Adipocyte (in vitro differentiated cells): Measurements from ENCODE around the gene SLC6A3.

Source experiments
- DNase-seq: peaks from one replicate; pipeline ENCODE4 v3.0.0-alpha.2; 2015; ENCODE audit warnings: low read depth
- H3K27me3 ChIP-seq: replicated peaks from 2 replicates; pipeline ENCODE4 v1.7.0; 2013; ENCODE audit warnings: mild to moderate bottlenecking, low read length, moderate library complexity; ENCODE audit not compliant: control insufficient read depth, insufficient read depth
- H3K36me3 ChIP-seq: 2 replicates; pipeline ENCODE4 v1.7.0; 2013; ENCODE audit warnings: low read length, mild to moderate bottlenecking, moderate library complexity; ENCODE audit not compliant: control insufficient read depth, insufficient read depth, severe bottlenecking
- H3K4me1 ChIP-seq: 2 replicates; pipeline ENCODE4 v1.7.0; 2013; ENCODE audit warnings: mild to moderate bottlenecking, low read length, moderate library complexity; ENCODE audit not compliant: control insufficient read depth, insufficient read depth
- H3K4me3 ChIP-seq: 2 replicates; pipeline ENCODE4 v1.7.0; 2013; ENCODE audit warnings: mild to moderate bottlenecking, low read length, moderate library complexity
- H3K9ac ChIP-seq: 2 replicates; pipeline ENCODE4 v1.7.0; 2013; ENCODE audit warnings: mild to moderate bottlenecking, low read length, moderate library complexity
- H3K9me3 ChIP-seq: 2 replicates; pipeline ENCODE4 v1.7.0; 2013; ENCODE audit warnings: mild to moderate bottlenecking, low read length, moderate library complexity; ENCODE audit not compliant: control insufficient read depth

The SLC6A3 gene

DNA sequence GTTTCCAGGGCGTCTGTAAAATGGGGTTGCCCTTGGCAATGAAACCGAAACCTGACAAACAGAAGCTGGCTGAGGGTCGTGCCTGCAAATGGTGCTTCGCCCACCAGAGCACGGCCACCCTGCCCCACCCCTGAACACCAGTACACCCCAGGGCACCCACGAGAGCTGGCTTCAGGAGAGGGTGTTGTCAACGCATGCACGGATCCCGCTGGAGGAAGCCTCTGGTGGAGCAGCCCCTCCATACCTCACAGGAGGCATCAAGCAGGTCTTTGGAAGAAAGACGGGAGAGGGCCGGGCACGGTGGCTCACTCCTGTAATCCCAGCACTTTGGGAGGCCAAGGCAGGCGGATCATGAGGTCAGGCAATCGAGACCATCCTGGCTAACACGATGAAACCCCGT, 8.6 kb downstream of the SLC6A3 start:
- Histone ChIP-seq H3K4me3 (no peak overlapping the region), H3K36me3 (no peaks in the 10 kb centered on the region), H3K9me3 (peaks cover 13% of the 10 kb centered on the region), H3K4me1 (peaks cover 6% of the 10 kb centered on the region), H3K27me3 (peaks cover 36% of the 10 kb centered on the region), H3K9ac (no peak overlapping the region)
- no peak for DNase-seq

DNA sequence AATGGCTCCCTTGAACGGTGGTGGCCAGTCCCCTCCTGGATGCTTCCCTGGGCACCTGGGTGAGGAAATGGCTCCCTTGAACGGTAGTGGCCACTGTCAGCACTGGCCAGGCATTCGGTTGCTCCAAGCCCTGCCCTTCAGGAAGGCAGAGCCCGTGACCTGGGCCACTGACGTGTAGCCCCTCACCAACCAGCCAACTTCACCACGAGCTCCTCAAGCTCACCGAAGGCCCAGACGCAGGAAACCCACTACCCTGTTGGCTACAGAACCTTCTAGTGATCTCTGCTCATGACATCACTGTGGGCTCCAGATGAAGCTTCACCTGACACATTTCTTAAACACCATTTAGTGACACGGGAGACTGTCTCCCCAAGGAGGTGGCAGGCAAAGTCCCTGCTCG, 9.2 kb downstream of the SLC6A3 start:
- H3K4me3 ChIP-seq = no peak overlapping the region
- H3K27me3 ChIP-seq = peaks cover 30% of the 10 kb centered on the region
- no peak for DNase-seq
- no peak overlapping the region for H3K9ac ChIP-seq
- peaks cover 13% of the 10 kb centered on the region for H3K9me3 ChIP-seq
- H3K4me1 ChIP-seq = peaks cover 6% of the 10 kb centered on the region
- no peaks in the 10 kb centered on the region for H3K36me3 ChIP-seq

DNA sequence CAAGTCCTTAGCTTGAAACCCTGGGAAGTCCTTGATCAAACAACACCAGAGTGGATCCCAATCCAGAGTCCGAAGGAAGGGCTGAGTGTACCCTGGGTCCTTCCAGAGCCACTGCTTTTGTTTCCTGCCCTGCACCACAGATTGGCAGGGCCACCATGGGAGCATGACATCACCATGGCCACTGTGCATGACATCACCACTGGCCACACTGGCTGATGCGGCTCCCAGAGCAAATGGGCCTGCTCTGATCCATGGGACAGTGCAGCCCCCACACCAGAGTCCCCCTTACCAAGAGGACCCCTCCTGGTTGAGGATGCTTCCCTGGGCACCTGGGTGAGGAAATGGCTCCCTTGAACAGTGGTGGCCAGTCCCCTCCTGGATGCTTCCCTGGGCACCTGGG, 9.9 kb downstream of the SLC6A3 start:
- Histone ChIP-seq H3K27me3 (peaks cover 23% of the 10 kb centered on the region), H3K9ac (no peak overlapping the region), H3K9me3 (peaks cover 6% of the 10 kb centered on the region), H3K4me1 (peaks cover 6% of the 10 kb centered on the region), H3K4me3 (no peak overlapping the region), H3K36me3 (no peaks in the 10 kb centered on the region)
- DNase-seq = no peak

DNA sequence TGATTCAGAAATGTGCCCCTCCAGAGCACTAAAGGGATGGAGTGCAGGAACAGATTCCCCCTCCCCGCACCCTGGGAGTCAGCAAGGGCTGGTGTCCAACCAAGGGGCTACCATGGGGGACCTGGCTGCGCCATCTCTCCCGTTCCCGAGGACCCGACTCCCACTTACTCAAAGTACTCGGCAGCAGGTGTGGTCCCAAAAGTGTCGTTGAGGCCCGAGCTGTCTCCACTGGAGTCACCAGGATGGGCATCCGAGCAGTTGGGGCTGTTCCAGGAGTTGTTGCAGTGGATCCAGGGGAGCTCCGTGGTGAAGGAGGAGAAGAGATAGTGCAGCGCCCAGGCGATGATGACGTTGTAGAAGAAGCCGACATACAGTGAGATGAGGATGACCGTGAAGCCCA, 12.9 kb downstream of the SLC6A3 start:
- Histone ChIP-seq H3K4me1 (peaks cover 2% of the 10 kb centered on the region), H3K36me3 (no peaks in the 10 kb centered on the region), H3K4me3 (no peak overlapping the region), H3K9ac (no peak overlapping the region), H3K27me3 (no peaks in the 10 kb centered on the region), H3K9me3 (peaks cover 28% of the 10 kb centered on the region)
- no peak for DNase-seq

DNA sequence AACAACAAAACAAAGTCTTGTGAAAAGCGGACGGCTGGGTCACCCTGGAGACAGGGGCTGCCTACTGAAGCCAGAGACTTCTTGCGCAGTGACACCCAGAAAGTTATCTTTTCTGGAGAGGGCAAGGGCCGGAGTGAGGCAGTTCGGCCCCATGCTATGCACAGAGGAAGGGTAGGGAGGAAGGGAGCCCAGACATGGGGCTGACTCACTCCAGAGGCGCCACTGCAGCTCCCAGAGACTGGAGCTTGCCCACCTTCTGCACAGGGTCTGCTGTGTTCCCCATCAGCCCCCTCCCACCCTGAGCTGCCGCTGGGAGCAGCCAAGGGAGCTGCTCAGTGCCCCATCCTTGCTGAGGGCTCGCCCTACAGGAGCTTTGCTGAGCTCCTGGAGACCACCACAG, 13.3 kb downstream of the SLC6A3 start:
- no peak overlapping the region for H3K9ac ChIP-seq
- no peaks in the 10 kb centered on the region for H3K4me1 ChIP-seq
- H3K36me3 ChIP-seq = no peaks in the 10 kb centered on the region
- H3K9me3 ChIP-seq = peaks cover 32% of the 10 kb centered on the region
- H3K4me3 ChIP-seq = no peak overlapping the region
- DNase-seq = no peak
- H3K27me3 ChIP-seq = no peaks in the 10 kb centered on the region

DNA sequence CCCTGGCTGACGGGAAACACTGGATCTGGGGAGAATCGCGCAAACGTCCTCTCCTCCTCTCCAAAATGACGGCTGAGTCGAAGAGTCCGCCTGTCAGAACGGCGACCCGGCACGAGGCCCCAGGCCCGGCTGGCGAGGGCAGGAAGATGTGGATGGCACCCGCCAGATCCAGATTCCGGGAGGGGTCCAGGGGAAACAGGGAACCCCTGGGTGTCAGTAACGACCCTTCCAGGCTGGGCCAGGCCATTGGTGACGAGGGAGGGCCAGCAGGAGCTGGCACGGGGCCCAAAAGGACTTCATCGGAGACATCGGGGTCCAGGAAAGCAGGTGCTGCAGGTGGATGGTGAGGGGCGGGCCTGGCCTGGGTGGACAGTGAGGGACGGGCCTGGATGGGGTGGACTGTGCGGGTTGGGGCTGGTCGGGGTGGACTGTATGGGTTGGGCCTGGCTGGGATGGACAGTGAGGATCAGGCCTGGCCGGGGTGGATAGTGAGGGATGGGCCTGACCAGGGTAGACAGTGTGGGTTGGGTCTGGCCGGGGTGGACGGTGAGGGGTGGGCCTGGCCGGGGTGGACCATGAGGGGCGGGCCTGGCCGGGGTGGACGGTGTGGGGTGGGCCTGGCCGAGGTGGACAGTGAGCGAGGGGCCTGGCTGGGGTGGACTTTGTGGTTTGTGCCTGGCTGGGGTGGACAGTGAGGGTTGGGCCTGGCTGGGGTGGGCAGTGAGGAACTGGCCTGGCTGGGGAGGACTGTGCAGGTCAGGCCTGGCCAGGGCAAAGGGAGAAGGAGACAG, 14.0 kb downstream of the SLC6A3 start:
- no peak for DNase-seq
- H3K9me3 ChIP-seq = peaks cover 38% of the 10 kb centered on the region

DNA sequence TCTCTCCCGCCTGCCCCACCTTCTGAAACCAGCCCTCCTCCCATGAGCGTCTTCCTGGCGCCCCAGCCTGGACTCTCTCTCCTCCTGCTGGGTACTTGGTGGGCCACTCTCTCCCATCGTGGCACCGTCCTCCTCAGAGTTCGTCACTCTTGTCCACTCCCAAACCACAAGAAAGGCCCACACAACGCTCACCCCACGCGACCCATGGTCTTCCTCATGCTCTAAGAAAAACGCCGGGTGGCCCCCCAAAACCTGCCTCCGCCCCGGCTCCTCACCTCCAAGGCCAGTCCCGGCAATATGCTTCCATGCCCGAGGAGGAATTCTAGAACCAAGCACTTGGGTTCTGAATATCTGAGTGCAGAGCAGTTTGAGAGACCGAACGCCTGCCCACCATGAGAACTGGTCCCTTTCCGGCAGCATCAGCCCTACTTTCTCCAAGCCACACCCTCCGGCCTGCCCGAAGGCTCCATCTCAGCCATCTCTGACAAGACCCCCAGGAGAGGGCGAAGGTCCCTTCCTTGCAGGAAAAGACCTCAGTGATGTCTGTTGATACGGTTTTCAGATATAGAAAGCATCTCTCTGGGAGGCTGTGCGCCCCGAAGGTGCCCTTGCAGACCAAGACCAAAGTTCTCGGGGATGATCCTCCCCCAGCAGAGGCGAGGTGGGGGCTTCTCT, 15.0 kb downstream of the SLC6A3 start:
- no peak for DNase-seq
- Histone ChIP-seq H3K9me3 (peaks cover 48% of the 10 kb centered on the region), H3K36me3 (no peaks in the 10 kb centered on the region), H3K27me3 (no peaks in the 10 kb centered on the region), H3K9ac (no peak overlapping the region), H3K4me1 (no peaks in the 10 kb centered on the region), H3K4me3 (no peak overlapping the region)

More for the DNA sequence above, 14.0 kb downstream of the SLC6A3 start:
- no peaks in the 10 kb centered on the region for H3K4me1 ChIP-seq
- H3K27me3 ChIP-seq = no peaks in the 10 kb centered on the region
- no peaks in the 10 kb centered on the region for H3K36me3 ChIP-seq
- no peak overlapping the region for H3K9ac ChIP-seq
- no peak overlapping the region for H3K4me3 ChIP-seq

DNA sequence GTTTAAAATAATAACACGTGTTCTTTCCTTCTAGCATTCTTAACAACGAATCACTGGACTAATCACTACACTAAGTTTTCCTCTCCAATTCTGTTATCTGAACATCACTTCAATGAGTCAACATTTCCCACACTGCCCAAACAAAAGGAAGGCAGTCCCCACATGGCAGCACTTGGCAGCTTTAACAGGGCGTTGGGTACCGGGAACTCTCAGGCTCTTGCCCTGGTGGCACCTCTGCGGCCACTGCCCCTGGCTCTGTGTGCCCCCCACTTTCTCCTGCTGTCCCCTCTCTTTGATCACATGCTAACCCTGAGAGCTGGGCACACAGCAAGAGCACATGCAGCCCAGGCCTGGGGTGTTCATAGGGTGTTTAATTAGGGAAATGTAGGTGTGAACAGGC, 15.7 kb downstream of the SLC6A3 start:
- H3K4me1 ChIP-seq = peaks cover 4% of the 10 kb centered on the region
- peaks cover 54% of the 10 kb centered on the region for H3K9me3 ChIP-seq
- no peak overlapping the region for H3K9ac ChIP-seq
- DNase-seq = no peak
- no peaks in the 10 kb centered on the region for H3K27me3 ChIP-seq
- no peaks in the 10 kb centered on the region for H3K36me3 ChIP-seq
- H3K4me3 ChIP-seq = no peak overlapping the region

DNA sequence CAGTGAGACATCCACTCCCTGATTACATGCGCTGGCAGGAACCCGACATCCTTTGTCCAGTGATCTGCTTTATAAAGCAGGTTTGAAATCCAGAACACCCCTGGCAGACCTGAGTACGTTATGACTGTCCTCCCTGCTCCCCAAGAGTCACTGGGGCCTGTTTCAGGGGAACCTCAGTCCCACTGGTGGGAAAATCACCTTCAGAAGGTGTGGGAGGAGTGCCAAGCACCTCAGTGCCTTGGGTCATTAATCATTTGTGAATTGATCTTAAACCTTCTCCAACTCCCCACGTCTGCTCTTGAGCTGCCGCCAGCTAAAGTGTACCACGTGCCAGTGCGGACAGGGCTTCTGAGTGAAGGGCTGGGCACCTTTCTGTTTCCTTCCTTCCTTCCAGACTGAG, 16.2 kb downstream of the SLC6A3 start:
- Histone ChIP-seq H3K9ac (no peak overlapping the region), H3K4me1 (peaks cover 7% of the 10 kb centered on the region), H3K9me3 (peaks cover 54% of the 10 kb centered on the region), H3K4me3 (no peak overlapping the region), H3K36me3 (no peaks in the 10 kb centered on the region), H3K27me3 (no peaks in the 10 kb centered on the region)
- DNase-seq = no peak

DNA sequence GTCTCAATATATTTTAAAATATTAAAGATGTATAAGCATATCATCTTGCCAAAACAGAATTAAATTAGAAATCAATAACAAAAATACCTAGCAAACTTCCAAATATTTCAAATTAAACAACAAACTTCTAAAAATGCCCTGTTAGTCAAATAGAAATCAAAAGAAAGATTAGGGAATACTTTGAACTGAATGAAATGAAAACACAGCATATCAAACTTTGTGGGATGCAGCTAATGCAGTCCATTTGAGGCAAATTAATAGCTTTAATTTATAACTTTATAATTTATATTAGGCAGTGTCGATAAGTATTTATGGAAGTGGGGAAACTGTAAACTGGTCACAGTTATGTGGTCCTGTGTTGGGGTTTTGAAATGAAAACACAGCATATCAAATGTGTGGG, 17.1 kb downstream of the SLC6A3 start:
- Histone ChIP-seq H3K4me3 (peak overlapping the region; percentile 58), H3K27me3 (no peaks in the 10 kb centered on the region), H3K9me3 (peaks cover 54% of the 10 kb centered on the region), H3K9ac (no peak overlapping the region), H3K36me3 (no peaks in the 10 kb centered on the region), H3K4me1 (peaks cover 7% of the 10 kb centered on the region)
- no peak for DNase-seq

DNA sequence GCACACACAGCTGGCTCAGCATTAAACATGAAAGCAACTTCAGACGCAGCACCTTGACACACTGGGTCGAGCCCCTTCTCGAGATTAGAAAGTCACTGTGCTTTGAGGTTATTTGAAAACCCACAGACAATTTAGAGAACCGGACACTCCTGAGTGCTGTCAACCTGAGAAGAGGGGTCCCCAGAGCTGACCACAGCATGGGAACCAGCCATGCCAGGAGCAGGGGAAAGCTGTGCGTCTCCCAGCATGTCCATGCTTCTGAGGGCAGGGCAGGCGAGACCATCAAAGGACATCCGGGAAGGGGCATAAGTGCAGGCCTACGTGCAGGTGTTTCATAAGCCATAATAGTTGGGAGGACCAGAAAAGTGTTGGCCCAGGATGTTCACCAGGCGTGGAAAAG, 20.5 kb downstream of the SLC6A3 start:
- no peaks in the 10 kb centered on the region for H3K36me3 ChIP-seq
- no peak overlapping the region for H3K4me3 ChIP-seq
- peaks cover 4% of the 10 kb centered on the region for H3K27me3 ChIP-seq
- peaks cover 50% of the 10 kb centered on the region for H3K9me3 ChIP-seq
- H3K9ac ChIP-seq = no peak overlapping the region
- peaks cover 20% of the 10 kb centered on the region for H3K4me1 ChIP-seq
- no peak for DNase-seq
